GM10847 (cell line): ENCODE measurements around the gene TMBIM4.

Experiments
- POLR2A ChIP-seq: IDR thresholded peaks from 2 replicates; pipeline ENCODE4 v1.6.1; 2011; ENCODE audit not compliant: insufficient read length; ENCODE audit errors: extremely low read depth

Gene TMBIM4

GRCh38 chr12:66118240-66118891 lies 51.4 kb downstream of the TMBIM4 start:
- TF ChIP-seq POLR2A: no peak

- no peak for TF ChIP-seq POLR2A
Measured at GRCh38 chr12:66117242-66117641, 52.6 kb downstream of the TMBIM4 start.

- no peak for TF ChIP-seq POLR2A
Measured at GRCh38 chr12:66115071-66115600, 54.7 kb downstream of the TMBIM4 start.

GRCh38 chr12:66113471-66113870 lies 56.3 kb downstream of the TMBIM4 start:
- no peak for TF ChIP-seq POLR2A

GRCh38 chr12:66111605-66112004 lies 58.2 kb downstream of the TMBIM4 start:
- no peak for TF ChIP-seq POLR2A

- no peak for TF ChIP-seq POLR2A
Measured at GRCh38 chr12:66109056-66109455, 60.7 kb downstream of the TMBIM4 start.

- TF ChIP-seq POLR2A: no peak
Measured at GRCh38 chr12:66108386-66108785, 61.4 kb downstream of the TMBIM4 start.

- no peak for TF ChIP-seq POLR2A
Measured at GRCh38 chr12:66107451-66107915, 62.3 kb downstream of the TMBIM4 start.

GRCh38 chr12:66103016-66103913 lies 66.5 kb downstream of the TMBIM4 start:
- TF ChIP-seq POLR2A: no peak

- no peak for TF ChIP-seq POLR2A
Measured at GRCh38 chr12:66092559-66093269, 77.1 kb downstream of the TMBIM4 start.

- no peak for TF ChIP-seq POLR2A
Measured at GRCh38 chr12:66090157-66090556, 79.6 kb downstream of the TMBIM4 start.

GRCh38 chr12:66087365-66087943 lies 82.3 kb downstream of the TMBIM4 start:
- TF ChIP-seq POLR2A: no peak

GRCh38 chr12:66085998-66086397 lies 83.8 kb downstream of the TMBIM4 start:
- no peak for TF ChIP-seq POLR2A
